ENCODE data around the gene DMRTC1B. TPM values are rescaled to one million over a fixed set of nuclear protein-coding genes. Genes with fewer than 3 reads are reported as not detected.
"Not testable (repeated sequence)": the region's sequence is repeated elsewhere in the genome, so short reads cannot be mapped to it uniquely, and the experiment has no call there.

DMRTC1B gene, protein sequence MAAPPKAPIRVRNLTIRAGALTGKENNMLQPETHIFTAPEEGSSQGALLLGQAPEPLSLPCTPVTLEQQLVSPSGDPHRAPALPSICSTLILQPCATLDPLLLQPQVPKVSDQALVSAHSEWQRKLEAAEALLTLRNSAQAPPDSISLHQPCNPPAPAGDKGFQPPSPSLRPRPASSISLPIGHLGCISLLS
- total RNA-seq (not detected), polyA plus RNA-seq (0.71 TPM)

DNA sequence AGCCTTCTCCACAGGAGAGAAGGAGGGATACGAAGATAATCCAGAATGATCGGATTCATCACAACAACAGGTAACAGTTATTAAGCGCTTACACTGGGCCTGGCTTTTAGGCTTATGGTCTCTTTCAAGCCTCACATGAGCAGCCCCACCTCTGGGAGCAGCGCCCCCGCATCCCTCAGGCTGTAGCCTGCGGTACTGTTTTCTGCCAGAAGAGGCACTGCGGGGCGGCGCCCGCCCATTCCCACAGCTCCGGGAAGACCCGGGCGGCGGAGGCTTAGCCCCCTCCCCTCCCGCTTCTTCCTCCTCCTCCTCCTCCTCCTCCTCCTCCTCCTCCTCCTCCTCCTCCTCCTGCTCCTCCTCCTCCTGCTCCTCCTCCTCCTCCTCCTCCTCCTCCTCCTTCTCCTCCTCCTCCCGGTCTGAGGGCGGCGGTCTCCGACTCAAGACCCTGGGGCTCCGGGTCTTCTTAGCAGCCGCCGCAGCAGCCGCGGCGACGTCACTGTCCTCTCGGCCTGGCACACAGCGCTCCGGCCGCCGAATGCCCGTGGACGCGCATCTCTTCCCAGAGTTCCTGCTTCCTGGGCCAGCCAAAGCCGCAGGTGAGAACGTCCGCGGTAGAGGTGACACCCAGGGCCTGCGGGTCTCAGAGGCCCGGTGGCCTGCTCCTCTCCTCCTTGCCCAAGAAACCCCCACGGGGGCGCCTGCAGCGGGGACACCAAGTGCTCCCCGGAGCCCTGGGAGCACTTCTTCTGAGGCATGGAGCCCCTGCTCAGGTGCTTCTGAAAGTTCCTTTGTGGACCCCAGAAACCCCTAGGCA lies at the start of gene DMRTC1B:
Gene DMRTC1B (plus strand): TSS at position 238 of the 814 bp plus-strand sequence. CDS start 68,246 bp downstream, outside the sequence.
- no CpG with 5 or more reads among the region's 44 CpGs for WGBS
- not testable (repeated sequence) for H3K4me1 ChIP-seq (ENCODE audit: insufficient read depth)

DNA sequence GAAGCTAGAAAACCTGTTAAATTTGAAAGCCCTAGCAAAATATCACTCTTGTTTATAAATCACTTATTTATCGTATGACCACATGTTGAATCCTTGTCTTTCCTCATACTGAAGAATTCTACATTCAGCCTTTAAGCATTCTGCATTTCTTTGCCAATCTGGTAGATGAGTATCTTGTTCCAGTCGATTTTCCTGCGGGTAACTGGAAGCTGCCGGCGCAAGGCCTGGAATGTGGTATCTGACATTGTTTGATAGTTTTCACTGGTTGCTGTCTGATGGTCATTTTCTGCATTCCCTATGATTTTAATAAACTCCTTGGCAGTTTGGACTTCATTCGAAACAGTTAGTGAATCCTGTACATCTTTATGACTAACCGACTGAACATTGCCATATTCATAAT lies 48.8 kb upstream of the DMRTC1B start:
- 74% methylated on average over 7 of the region's 7 CpGs for WGBS
- H3K4me1 ChIP-seq (ENCODE audit: insufficient read depth) = no peaks in the 10 kb centered on the region
- H3K36me3 ChIP-seq (ENCODE audit: insufficient read depth) = no peaks in the 10 kb centered on the region
- H3K4me3 ChIP-seq (ENCODE audit: low read depth, low read length) = no peak overlapping the region
- DNase-seq (ENCODE audit: extremely low spot score) = no peak
- H3K27ac ChIP-seq (ENCODE audit: low read depth) = no peak overlapping the region

More for the DNA sequence above, at the start of gene DMRTC1B:
- not testable (repeated sequence) for H3K4me3 ChIP-seq (ENCODE audit: low read depth, low read length); DNase-seq (ENCODE audit: extremely low spot score); H3K36me3 ChIP-seq (ENCODE audit: insufficient read depth); H3K27ac ChIP-seq (ENCODE audit: low read depth)

DNA sequence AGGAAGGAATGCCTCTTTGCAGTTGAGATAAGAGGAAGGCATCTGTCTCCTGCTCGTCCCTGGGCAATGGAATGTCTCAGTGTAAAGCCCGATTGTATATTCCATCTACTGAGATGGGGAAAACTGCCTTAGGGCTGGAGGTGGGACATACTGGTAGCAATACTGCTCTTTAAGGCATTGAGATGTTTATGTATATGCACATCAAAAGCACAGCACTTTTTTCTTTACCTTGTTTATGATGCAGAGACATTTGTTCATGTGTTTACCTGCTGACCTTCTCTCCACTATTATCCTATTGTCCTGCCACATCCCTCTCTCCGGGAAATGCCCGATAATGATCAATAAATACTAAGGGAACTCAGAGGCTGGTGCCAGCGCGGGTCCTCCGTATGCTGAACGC lies 43.1 kb upstream of the DMRTC1B start:
- not testable (repeated sequence) for H3K36me3 ChIP-seq (ENCODE audit: insufficient read depth); H3K4me1 ChIP-seq (ENCODE audit: insufficient read depth); H3K4me3 ChIP-seq (ENCODE audit: low read depth, low read length); H3K27ac ChIP-seq (ENCODE audit: low read depth); DNase-seq (ENCODE audit: extremely low spot score)
- WGBS = 63% methylated on average over 8 of the region's 8 CpGs

- WGBS = 90% methylated on average over 1 of the region's 1 CpG
- no peak overlapping the region for H3K4me3 ChIP-seq (ENCODE audit: low read depth, low read length)
Measured at GRCh38 chrX:72735561-72735960, 41.1 kb upstream of the DMRTC1B start.

DNA sequence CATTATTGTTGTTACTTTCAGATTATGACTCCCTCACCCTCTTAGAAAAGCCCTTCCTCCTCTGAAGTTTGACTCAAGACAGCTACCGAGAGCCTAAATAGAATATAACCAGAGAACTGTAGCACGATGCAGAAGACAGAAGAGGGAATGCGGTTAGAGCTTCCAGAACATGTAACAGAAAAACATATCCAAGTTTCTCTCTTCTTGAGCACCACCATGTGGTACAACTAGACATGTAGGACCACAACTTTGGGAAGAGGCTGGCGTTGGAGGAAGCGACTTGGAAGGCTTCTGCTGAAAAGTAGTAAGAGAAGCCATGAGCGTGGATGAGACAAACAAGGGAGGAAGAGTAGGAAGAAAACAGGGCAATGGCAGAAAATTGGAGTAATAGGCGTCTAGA lies 31.1 kb upstream of the DMRTC1B start:
- not testable (repeated sequence) for DNase-seq (ENCODE audit: extremely low spot score); H3K4me1 ChIP-seq (ENCODE audit: insufficient read depth); H3K27ac ChIP-seq (ENCODE audit: low read depth); H3K4me3 ChIP-seq (ENCODE audit: low read depth, low read length); H3K36me3 ChIP-seq (ENCODE audit: insufficient read depth)
- WGBS = no CpG with 5 or more reads among the region's 7 CpGs

More at GRCh38 chrX:72735561-72735960, 41.1 kb upstream of the DMRTC1B start:
- no peak for DNase-seq (ENCODE audit: extremely low spot score)
- no peaks in the 10 kb centered on the region for H3K4me1 ChIP-seq (ENCODE audit: insufficient read depth)
- H3K27ac ChIP-seq (ENCODE audit: low read depth) = no peak overlapping the region
- H3K36me3 ChIP-seq (ENCODE audit: insufficient read depth) = no peaks in the 10 kb centered on the region

DNA sequence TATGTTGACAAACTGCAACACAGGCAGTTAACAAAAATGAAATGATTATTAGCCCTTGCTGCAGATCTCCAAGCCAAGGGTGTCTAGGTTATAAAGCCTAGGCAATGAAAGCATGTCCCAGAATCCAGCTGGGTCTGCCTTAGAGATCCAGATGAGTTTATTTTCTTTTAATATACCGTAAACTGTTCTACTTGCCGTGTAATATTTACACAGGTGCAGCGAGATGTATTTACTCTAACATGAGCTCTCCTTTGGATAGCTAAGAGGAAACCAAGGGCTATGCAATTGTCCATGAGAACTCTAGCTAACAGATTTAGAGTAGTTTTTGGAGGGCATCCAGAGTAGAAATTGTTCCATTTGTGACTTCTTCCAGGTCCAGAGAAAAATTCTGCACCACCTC lies 28.1 kb upstream of the DMRTC1B start:
- not testable (repeated sequence) for H3K4me3 ChIP-seq (ENCODE audit: low read depth, low read length); H3K36me3 ChIP-seq (ENCODE audit: insufficient read depth); DNase-seq (ENCODE audit: extremely low spot score); H3K4me1 ChIP-seq (ENCODE audit: insufficient read depth); H3K27ac ChIP-seq (ENCODE audit: low read depth)
- no CpG with 5 or more reads among the region's 3 CpGs for WGBS

- not testable (repeated sequence) for DNase-seq (ENCODE audit: extremely low spot score); H3K4me1 ChIP-seq (ENCODE audit: insufficient read depth); H3K36me3 ChIP-seq (ENCODE audit: insufficient read depth); H3K27ac ChIP-seq (ENCODE audit: low read depth); H3K4me3 ChIP-seq (ENCODE audit: low read depth, low read length)
- WGBS = no CpG with 5 or more reads among the region's 9 CpGs
Measured at GRCh38 chrX:72760454-72760853, 16.2 kb upstream of the DMRTC1B start.

- not testable (repeated sequence) for H3K4me3 ChIP-seq (ENCODE audit: low read depth, low read length); H3K27ac ChIP-seq (ENCODE audit: low read depth); DNase-seq (ENCODE audit: extremely low spot score); H3K4me1 ChIP-seq (ENCODE audit: insufficient read depth); H3K36me3 ChIP-seq (ENCODE audit: insufficient read depth)
- whole genome bisulfite sequencing = no CpG with 5 or more reads among the region's 15 CpGs
Measured at GRCh38 chrX:72777467-72777790, 739 bp downstream of the DMRTC1B start.

GRCh38 chrX:72778146-72778545 lies 1.5 kb downstream of the DMRTC1B start:
- not testable (repeated sequence) for H3K4me3 ChIP-seq (ENCODE audit: low read depth, low read length); H3K27ac ChIP-seq (ENCODE audit: low read depth); H3K4me1 ChIP-seq (ENCODE audit: insufficient read depth); H3K36me3 ChIP-seq (ENCODE audit: insufficient read depth); DNase-seq (ENCODE audit: extremely low spot score)
- no CpG with 5 or more reads among the region's 6 CpGs for WGBS

DNA sequence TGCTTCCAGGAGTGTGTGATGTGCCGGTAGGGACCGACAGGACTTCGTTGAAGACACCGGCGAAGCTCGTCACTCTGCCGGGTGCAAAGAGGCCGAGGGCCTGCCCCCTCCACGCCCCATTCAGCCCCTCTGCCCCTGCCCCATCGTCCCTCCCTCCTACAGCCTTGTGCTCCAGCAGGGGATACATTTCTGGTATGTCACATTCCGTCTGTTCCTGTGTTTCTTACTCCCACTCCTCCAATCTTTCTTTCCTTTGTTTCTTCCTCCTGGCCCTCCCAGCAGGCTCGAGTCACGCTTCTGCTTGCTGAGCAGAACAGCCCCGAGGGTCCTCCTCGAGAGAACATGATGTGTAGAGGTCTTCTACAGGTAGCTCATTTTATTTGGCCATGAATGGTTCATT lies 5.9 kb downstream of the DMRTC1B start, which contains the start of gene FAM236B:
Gene FAM236B (minus strand): TSS at position 101 of the 400 bp plus-strand sequence. CDS start 100 bp downstream, at position 1.
- H3K4me3 ChIP-seq (ENCODE audit: low read depth, low read length); DNase-seq (ENCODE audit: extremely low spot score); H3K27ac ChIP-seq (ENCODE audit: low read depth); H3K36me3 ChIP-seq (ENCODE audit: insufficient read depth); H3K4me1 ChIP-seq (ENCODE audit: insufficient read depth): not testable (repeated sequence)
- no CpG with 5 or more reads among the region's 15 CpGs for WGBS

DNA sequence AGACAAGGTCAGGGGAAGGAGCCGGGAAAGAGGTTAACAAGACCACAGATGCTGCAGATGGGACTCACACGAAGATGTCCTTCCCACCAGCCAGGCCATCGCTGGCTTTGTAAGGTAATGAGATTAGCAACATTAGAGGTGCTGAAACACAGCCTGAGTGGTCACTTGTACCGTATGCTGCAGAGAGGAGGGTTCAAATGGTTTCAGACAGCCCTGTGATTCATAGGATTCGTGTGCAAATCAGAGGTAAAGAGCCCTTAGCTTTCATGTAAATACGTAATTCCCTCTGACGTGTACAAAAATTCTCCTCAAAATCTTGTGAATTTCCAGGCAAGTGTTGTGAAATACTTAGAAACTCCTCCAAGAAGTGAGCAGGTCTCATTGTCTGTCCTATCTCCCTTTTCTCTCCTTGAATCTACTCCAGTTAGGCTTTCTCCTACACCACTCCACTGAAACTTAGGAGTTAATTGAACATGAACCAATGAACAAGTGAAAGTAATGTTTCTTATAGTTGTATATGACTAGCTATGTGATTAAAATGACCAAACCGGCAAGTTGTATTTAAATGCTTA lies 6.8 kb downstream of the DMRTC1B start:
- H3K36me3 ChIP-seq (ENCODE audit: insufficient read depth); H3K4me3 ChIP-seq (ENCODE audit: low read depth, low read length); H3K27ac ChIP-seq (ENCODE audit: low read depth); DNase-seq (ENCODE audit: extremely low spot score); H3K4me1 ChIP-seq (ENCODE audit: insufficient read depth): not testable (repeated sequence)
- WGBS = no CpG with 5 or more reads among the region's 8 CpGs

DNA sequence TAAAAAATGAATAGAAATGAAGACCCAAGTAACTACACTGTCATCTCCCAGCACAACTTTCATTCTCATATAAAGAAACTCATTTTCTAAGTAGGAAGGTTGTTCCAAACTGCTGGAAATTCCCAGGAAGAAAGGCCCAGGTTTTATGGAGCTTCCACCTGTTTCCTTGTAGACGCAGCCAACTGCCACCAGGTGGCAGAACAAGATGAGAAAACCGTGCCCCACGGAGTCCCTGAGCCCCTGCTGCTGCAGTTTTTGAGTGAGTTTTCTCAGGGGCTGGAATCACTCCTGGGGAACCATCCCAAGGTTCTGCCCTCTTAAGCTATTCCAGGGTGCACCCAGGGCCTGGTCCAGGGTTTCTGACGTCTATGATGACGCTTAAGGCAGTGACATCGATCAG lies 7.3 kb downstream of the DMRTC1B start:
- H3K36me3 ChIP-seq (ENCODE audit: insufficient read depth); H3K4me1 ChIP-seq (ENCODE audit: insufficient read depth); DNase-seq (ENCODE audit: extremely low spot score); H3K27ac ChIP-seq (ENCODE audit: low read depth); H3K4me3 ChIP-seq (ENCODE audit: low read depth, low read length): not testable (repeated sequence)
- WGBS = no CpG with 5 or more reads among the region's 6 CpGs

- not testable (repeated sequence) for H3K27ac ChIP-seq (ENCODE audit: low read depth); H3K4me3 ChIP-seq (ENCODE audit: low read depth, low read length); H3K4me1 ChIP-seq (ENCODE audit: insufficient read depth); H3K36me3 ChIP-seq (ENCODE audit: insufficient read depth); DNase-seq (ENCODE audit: extremely low spot score)
- no CpG with 5 or more reads among the region's 1 CpG for WGBS
Measured at GRCh38 chrX:72788142-72788541, 11.5 kb downstream of the DMRTC1B start.

DNA sequence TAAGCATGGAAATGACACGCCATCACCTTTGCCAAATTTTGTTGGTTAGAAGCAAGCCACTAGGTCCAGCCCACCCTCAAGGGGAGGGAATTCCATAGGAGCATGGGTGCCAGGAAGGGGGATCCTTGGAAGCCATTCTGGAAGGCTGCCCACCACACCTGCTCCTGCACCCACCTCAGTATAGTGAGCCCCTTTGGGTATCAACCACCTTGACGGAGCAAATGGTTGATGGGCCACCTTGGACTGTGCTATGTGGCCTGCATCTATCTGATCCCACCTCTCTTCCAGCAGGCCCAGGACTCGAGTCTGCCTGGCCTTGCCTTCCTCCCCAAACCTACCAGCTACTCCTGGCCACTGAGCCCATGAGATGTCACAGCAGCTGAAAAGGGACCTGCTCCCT lies 13.7 kb downstream of the DMRTC1B start:
- not testable (repeated sequence) for DNase-seq (ENCODE audit: extremely low spot score); H3K36me3 ChIP-seq (ENCODE audit: insufficient read depth); H3K27ac ChIP-seq (ENCODE audit: low read depth); H3K4me3 ChIP-seq (ENCODE audit: low read depth, low read length); H3K4me1 ChIP-seq (ENCODE audit: insufficient read depth)
- WGBS = 90% methylated on average over 1 of the region's 3 CpGs
